HepG2 (cell line): Measurements from ENCODE around the gene TMEM217. TPM values are rescaled to one million over a fixed set of nuclear protein-coding genes. Genes with fewer than 3 reads are reported as not detected.

ENCODE experiments used
- ATAC-seq: fragments of 200-7000 bp; cut with Tn5 transposase; 3 replicates; pipeline ENCODE4 v1.9.1; 2020; ENCODE audit warnings: mild to moderate bottlenecking, moderate library complexity
- BruUV-seq: library from RNA; stranded (reverse); fragments of 400-500 nt; replicated peaks from 2 replicates; lab custom pipeline; 2021; lab: Mats Ljungman, UMichigan
- CTCF ChIA-PET: fragments of 300-600 bp; formaldehyde crosslinking; extraction: SDS; loops from one replicate; lab custom pipeline; 2021; ENCODE audit warnings: low total read pairs, inconsistent platforms, low intra/inter-chr PET ratio; lab: Yijun Ruan, JAX
- POLR2A ChIA-PET: fragments of 350-600 bp; sonication (Branson Sonifier 250); formaldehyde crosslinking; loops from one replicate; lab custom pipeline; 2020; ENCODE audit warnings: antibody characterized with exemption, inconsistent platforms; lab: Yijun Ruan, JAX
- DNase-seq: peaks from one replicate; pipeline ENCODE4 v3.0.0-alpha.2; 2015; ENCODE audit warnings: low spot score
- FAIRE-seq: peaks from 3 replicates; lab custom pipeline; 2011; peaks lifted over from hg19 to GRCh38; lab: Jason Lieb, UNC
- H2AFZ ChIP-seq: one replicate; pipeline ENCODE4 v1.6.1; 2011; ENCODE audit warnings: low read length, inconsistent platforms
- H3K27ac ChIP-seq: fragments of 300-600 bp; 3 replicates; pipeline ENCODE4 v1.8.0; 2011; ENCODE audit warnings: mixed run types, mild to moderate bottlenecking, mixed read lengths, low read length, inconsistent platforms; ENCODE audit not compliant: insufficient read depth; ENCODE audit errors: extremely low read length
- H3K27me3 ChIP-seq, 2 experiments: fragments of 200-600 bp in 1 of 2; 2 replicates in 1 of 2; 3 replicates in 1 of 2; pipeline versions ENCODE4 v1.6.0 to v1.8.0; 2011; ENCODE audit warnings: low read length in 2 of 2, mild to moderate bottlenecking in 2 of 2, moderate library complexity in 2 of 2, inconsistent platforms in 1 of 2; ENCODE audit not compliant: insufficient read depth in 2 of 2, control insufficient read depth in 1 of 2
- H3K36me3 ChIP-seq, 2 experiments: fragments of 200-600 bp in 1 of 2; replicated peaks in 1 of 2; 2 replicates in 1 of 2; 3 replicates in 1 of 2; pipeline versions ENCODE4 v1.5.1 to v1.8.0; 2011; ENCODE audit warnings: low read length in 2 of 2, inconsistent platforms in 1 of 2; ENCODE audit not compliant: insufficient read depth in 2 of 2, control insufficient read depth in 1 of 2
- H3K4me1 ChIP-seq: 2 replicates; pipeline ENCODE4 v1.5.1; 2012; ENCODE audit warnings: low read length, inconsistent platforms; ENCODE audit not compliant: insufficient read depth
- H3K4me2 ChIP-seq: 2 replicates; pipeline ENCODE4 v1.6.0; 2011; ENCODE audit warnings: low read depth, low read length, inconsistent platforms
- H3K4me3 ChIP-seq, 3 experiments: fragments of 200-600 bp in 1 of 3; sonication (generic), shearing (Covaris generic) in 1 of 3; replicated peaks in 1 of 3; 2 replicates each; pipeline ENCODE4 v1.5.1; 2011 to 2016; ENCODE audit warnings: low read length in 3 of 3, inconsistent platforms in 2 of 3, low read depth in 2 of 3, mild to moderate bottlenecking in 2 of 3, control low read depth in 1 of 3, mixed read lengths in 1 of 3; ENCODE audit not compliant: insufficient read depth in 1 of 3
- H3K79me2 ChIP-seq: one replicate; pipeline ENCODE4 v1.6.1; 2011; ENCODE audit warnings: low read length, inconsistent platforms; ENCODE audit not compliant: insufficient read depth
- H3K9ac ChIP-seq: 2 replicates; pipeline ENCODE4 v1.6.0; 2011; ENCODE audit warnings: mild to moderate bottlenecking, low read depth, low read length, inconsistent platforms; ENCODE audit not compliant: insufficient read depth
- H3K9me3 ChIP-seq: 2 replicates; pipeline ENCODE4 v1.5.1; 2012; ENCODE audit warnings: mild to moderate bottlenecking, low read length
- H4K20me1 ChIP-seq: 2 replicates; pipeline ENCODE4 v1.6.0; 2011; ENCODE audit warnings: inconsistent platforms, mild to moderate bottlenecking, low read length, moderate library complexity; ENCODE audit not compliant: insufficient read depth
- FOXM1 ChIP-seq: sonication (generic); formaldehyde crosslinking; IDR thresholded peaks from 2 replicates; pipeline ENCODE4 v1.5.0; 2020; ENCODE audit warnings: missing genetic modification reagents
- HNRNPK ChIP-seq: fragments of 200-400 bp; formaldehyde crosslinking; IDR thresholded peaks from 2 replicates; pipeline ENCODE4 v1.6.1; 2018; ENCODE audit warnings: low read length, low read depth, moderate library complexity, mild to moderate bottlenecking; ENCODE audit not compliant: poor library complexity, severe bottlenecking
- RBM39 ChIP-seq: fragments of 200-400 bp; formaldehyde crosslinking; IDR thresholded peaks from one replicate; pipeline ENCODE4 v1.6.1; 2018; ENCODE audit warnings: antibody characterized with exemption, mild to moderate bottlenecking, low read depth, low read length; ENCODE audit not compliant: poor library complexity, severe bottlenecking
- ZNF660 ChIP-seq: sonication (generic); formaldehyde crosslinking; IDR thresholded peaks from 2 replicates; pipeline ENCODE4 v1.5.1; 2020; ENCODE audit warnings: mild to moderate bottlenecking, low read depth, missing genetic modification reagents, borderline replicate concordance
- WGBS: methylation state at CpG from one replicate; pipeline ENCODE4 v1.1.6; 2017; ENCODE audit warnings: low lambda C conversion rate; 5-methylcytosine and 5-hydroxymethylcytosine counted together
- in situ Hi-C: cut with HindIII; loops from 2 replicates; pipeline ENCODE4 v1.10.0; 2017; ENCODE audit warnings: low pct_unique_long_range_greater_than_20kb; ENCODE audit not compliant: extremely low pct_ligation_motif_present
- intact Hi-C: fragments of 100-400 bp; cut with micrococcal nuclease; formaldehyde crosslinking; loops from one replicate; pipeline ENCODE4 v1.10.0; 2022; ENCODE audit not compliant: unreplicated experiment
- polyA plus RNA-seq, 8 experiments: library from polyadenylated mRNA; depleted of rRNA in 3 of 8; stranded (reverse) in 7 of 8; unstranded in 1 of 8; fragments of >200 nt; fragmentation: Illumina TruSeq in 4 of 8; extraction: Trizol in 4 of 8; gene quantifications; 2 replicates each; pipeline versions ENCODE4 v1.2.1 to v1.2.3, GENCODE V29; 2011 to 2016; ENCODE audit warnings: low read depth in 4 of 8, missing spikeins in 1 of 8, mixed read lengths in 1 of 8; ENCODE audit not compliant: insufficient read depth in 1 of 8
- total RNA-seq, 5 experiments: library from RNA; depleted of rRNA; stranded (reverse); fragments of >200 nt; fragmentation: Illumina TruSeq; extraction: Trizol; gene quantifications; 2 replicates each; pipeline ENCODE4 v1.2.3, GENCODE V29; 2016; ENCODE audit warnings: low read depth in 1 of 5
- TF ChIP-seq, protein P1 (sequence below): sonication (generic); formaldehyde crosslinking; conservative IDR thresholded peaks from 2 replicates; pipeline ENCODE4 v1.5.0; 2020; ENCODE audit warnings: missing genetic modification reagents

TMEM217 gene
- total and polyA plus RNA-seq, 2 of the 13 experiments (the other 11 are each of a cell fraction or from before 2014, with no cell fraction given): 2.3 to 3.4 TPM

DNA sequence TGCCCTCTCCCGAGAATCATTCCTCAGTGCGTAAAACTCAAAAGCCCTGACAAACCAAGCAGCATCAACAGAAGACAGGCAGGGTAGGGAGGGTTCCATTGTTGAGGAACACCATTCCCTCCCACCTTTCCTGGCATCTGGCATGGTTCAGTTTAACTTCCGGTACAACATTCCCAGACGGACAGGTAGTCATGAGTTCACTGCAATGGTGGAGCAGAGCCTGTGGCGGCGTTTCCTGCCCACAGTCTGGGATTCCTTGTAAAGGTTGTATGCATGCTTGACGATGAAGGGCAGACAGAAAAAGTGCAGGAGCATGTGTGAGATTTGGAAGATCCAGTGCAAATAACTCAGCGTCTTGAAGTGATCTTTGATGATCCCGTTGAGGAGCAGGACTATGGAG lies 45.7 kb downstream of the TMEM217 start:
- Histone ChIP-seq H3K27ac (no peak overlapping the region), H3K27me3 (peaks cover 5 to 22% of the 10 kb centered on the region in 2 experiments; a peak in 3 of 5 replicates), H3K79me2 (no peaks in the 10 kb centered on the region), H3K4me2 (no peak overlapping the region), H3K4me3 (no peak overlapping the region), H3K36me3 (no peaks in the 10 kb centered on the region), H3K4me1 (peaks cover 5% of the 10 kb centered on the region; the same call in 1 of the 2 replicates), H3K9ac (no peak overlapping the region), H3K9me3 (no peaks in the 10 kb centered on the region), H4K20me1 (no peaks in the 10 kb centered on the region), H2AFZ (no peak overlapping the region)
- TF ChIP-seq ZNF660 (no peak), HNRNPK (no peak), FOXM1 (CRISPR knock-in tag) (no peak), RBM39 (no peak)
- TF ChIP-seq, protein P1, sequence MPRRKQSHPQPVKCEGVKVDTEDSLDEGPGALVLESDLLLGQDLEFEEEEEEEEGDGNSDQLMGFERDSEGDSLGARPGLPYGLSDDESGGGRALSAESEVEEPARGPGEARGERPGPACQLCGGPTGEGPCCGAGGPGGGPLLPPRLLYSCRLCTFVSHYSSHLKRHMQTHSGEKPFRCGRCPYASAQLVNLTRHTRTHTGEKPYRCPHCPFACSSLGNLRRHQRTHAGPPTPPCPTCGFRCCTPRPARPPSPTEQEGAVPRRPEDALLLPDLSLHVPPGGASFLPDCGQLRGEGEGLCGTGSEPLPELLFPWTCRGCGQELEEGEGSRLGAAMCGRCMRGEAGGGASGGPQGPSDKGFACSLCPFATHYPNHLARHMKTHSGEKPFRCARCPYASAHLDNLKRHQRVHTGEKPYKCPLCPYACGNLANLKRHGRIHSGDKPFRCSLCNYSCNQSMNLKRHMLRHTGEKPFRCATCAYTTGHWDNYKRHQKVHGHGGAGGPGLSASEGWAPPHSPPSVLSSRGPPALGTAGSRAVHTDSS (CRISPR knock-in tag): no peak
- BruUV-seq: no TSS peak
- WGBS: 50% methylated on average over 9 of the region's 9 CpGs
- intact Hi-C loops (no loop called here), in situ Hi-C loops (loop anchor here (5.0 to 10.0 kb wide), 2 partner anchors 327 to 445 kb away; partner anchors contain the start of gene C6orf89)
- no peak for DNase-seq
- ChIA-PET POLR2A (no interaction called here), CTCF (interaction anchor here (10.6 kb wide), 1 partner anchor 192 kb away, joined by 268 read pairs; no protein-coding TSS in a partner anchor)
- no peak for ATAC-seq
- FAIRE-seq: no peak
